Measurements from ENCODE around the gene ARPC5L.

Gene ARPC5L

DNA sequence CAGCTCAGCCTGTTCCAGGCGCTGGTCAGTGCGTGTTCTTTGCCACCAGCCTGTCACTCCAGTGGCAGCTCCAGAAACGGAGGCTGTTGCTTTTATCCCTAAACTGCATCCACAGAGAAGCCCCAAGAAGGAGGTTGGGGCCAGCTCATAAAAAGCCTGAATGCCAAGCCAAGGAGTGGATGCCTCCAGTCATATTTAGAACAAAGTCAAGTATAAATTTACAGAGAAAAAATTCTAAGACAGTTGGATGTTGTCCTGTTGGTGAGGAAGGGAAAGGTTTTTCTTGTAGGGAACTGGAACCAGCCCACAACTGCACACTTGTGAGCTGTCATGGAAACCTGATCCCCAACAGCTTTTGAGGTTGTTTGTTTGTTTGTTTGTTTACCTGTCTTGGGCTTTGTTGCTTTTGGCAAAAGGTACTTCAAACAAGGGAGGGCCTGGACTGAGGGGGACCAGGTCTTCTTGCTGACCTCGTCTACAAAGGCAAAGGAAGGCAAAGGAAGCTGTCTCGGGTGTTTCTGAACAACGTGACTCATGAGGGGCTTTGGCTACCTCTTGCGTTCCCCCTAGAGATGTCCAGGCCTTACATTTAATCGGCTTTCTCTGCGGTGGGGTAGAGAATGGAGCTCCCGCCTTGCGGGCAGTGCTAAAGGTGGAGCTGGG lies 48.3 kb upstream of the ARPC5L start:
- H2BK120ac ChIP-seq (ENCODE audit: low read depth, low read length): no peak overlapping the region
- H2BK15ac ChIP-seq (ENCODE audit: low read depth, poor library complexity, severe bottlenecking): no peak overlapping the region
- H4K8ac ChIP-seq (ENCODE audit: low read length): peak overlapping the region; percentile 27
- no peak overlapping the region for H2AFZ ChIP-seq (ENCODE audit: low read depth, low read length)
- H3K36me3 ChIP-seq (ENCODE audit: control insufficient read depth in 1 of 2, insufficient read depth in 2 of 2, low read depth in 1 of 2, low read length in 2 of 2): peaks cover 11 to 16% of the 10 kb centered on the region in 2 experiments
- H3K14ac ChIP-seq (ENCODE audit: low read length in 2 of 2): no peak overlapping the region
- no peak overlapping the region for H4K91ac ChIP-seq (ENCODE audit: low read length)
- H3K79me1 ChIP-seq (replicated peaks; ENCODE audit: low read length, poor library complexity, severe bottlenecking): no peaks in the 10 kb centered on the region
- H3K9ac ChIP-seq (ENCODE audit: low read length): peak overlapping the region; percentile 83
- H3K9me3 ChIP-seq (ENCODE audit: control insufficient read depth, low read length): no peaks in the 10 kb centered on the region
- H2BK5ac ChIP-seq (ENCODE audit: low read depth, low read length, poor library complexity, severe bottlenecking): peak overlapping the region; percentile 68
- DNase-seq: no peak
- H3K4ac ChIP-seq (ENCODE audit: low read depth in 1 of 2, low read length in 2 of 2): peak overlapping the region; percentile 9 to 49
- H3K18ac ChIP-seq (ENCODE audit: low read depth in 1 of 2, low read length in 2 of 2): peak overlapping the region in 1 of 2 experiments; percentile 59
- H3K4me3 ChIP-seq (ENCODE audit: insufficient read depth in 1 of 2, low read depth in 1 of 2, low read length in 2 of 2): no peak overlapping the region
- H3K27me3 ChIP-seq (ENCODE audit: control insufficient read depth in 1 of 2, insufficient read depth in 1 of 2, low read length in 2 of 2): no peaks in the 10 kb centered on the region
- peak overlapping the region; percentile 81 for H2AK5ac ChIP-seq (ENCODE audit: low read length, severe bottlenecking)
- peaks cover 38% of the 10 kb centered on the region for H3K4me1 ChIP-seq (ENCODE audit: control insufficient read depth, insufficient read depth, low read depth, low read length)
- peak overlapping the region; percentile 91 for H3K27ac ChIP-seq (ENCODE audit: low read length, poor library complexity, severe bottlenecking)
- H3K4me2 ChIP-seq (ENCODE audit: low read length, poor library complexity, severe bottlenecking): no peak overlapping the region
- H2BK12ac ChIP-seq (ENCODE audit: low read length in 2 of 2): no peak overlapping the region
- H3K23ac ChIP-seq (ENCODE audit: low read length in 2 of 2): no peak overlapping the region
- 71% methylated on average over 11 of the region's 11 CpGs for WGBS

DNA sequence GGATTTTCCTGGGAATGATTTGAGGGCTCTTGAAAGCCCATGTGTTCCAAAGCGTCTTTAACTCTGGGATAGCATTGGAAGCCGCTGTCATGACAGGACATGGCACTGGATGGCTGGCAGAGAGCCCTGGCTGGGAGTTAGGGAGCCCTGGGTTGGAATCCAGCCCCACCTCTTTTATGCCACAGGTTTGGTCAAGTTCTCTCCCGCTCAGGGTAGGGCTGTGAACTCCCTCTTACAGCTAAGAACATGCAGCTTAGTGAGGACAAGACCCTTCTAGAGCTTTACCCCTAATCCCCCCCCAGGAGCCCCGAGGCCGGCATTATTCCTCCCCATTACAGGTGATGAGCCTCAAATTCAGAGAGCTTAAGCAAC lies 47.8 kb upstream of the ARPC5L start:
- Histone ChIP-seq H2BK5ac (ENCODE audit: low read depth, low read length, poor library complexity, severe bottlenecking) (no peak overlapping the region), H3K27me3 (ENCODE audit: control insufficient read depth in 1 of 2, insufficient read depth in 1 of 2, low read length in 2 of 2) (no peaks in the 10 kb centered on the region), H2AFZ (ENCODE audit: low read depth, low read length) (no peak overlapping the region), H3K79me1 (replicated peaks; ENCODE audit: low read length, poor library complexity, severe bottlenecking) (no peaks in the 10 kb centered on the region), H3K4me1 (ENCODE audit: control insufficient read depth, insufficient read depth, low read depth, low read length) (peaks cover 43% of the 10 kb centered on the region), H3K14ac (ENCODE audit: low read length in 2 of 2) (no peak overlapping the region), H2BK12ac (ENCODE audit: low read length in 2 of 2) (no peak overlapping the region), H2BK120ac (ENCODE audit: low read depth, low read length) (no peak overlapping the region), H3K9ac (ENCODE audit: low read length) (no peak overlapping the region), H4K8ac (ENCODE audit: low read length) (no peak overlapping the region), H3K27ac (ENCODE audit: low read length, poor library complexity, severe bottlenecking) (peak overlapping the region; percentile 91), H2BK15ac (ENCODE audit: low read depth, poor library complexity, severe bottlenecking) (no peak overlapping the region), H3K9me3 (ENCODE audit: control insufficient read depth, low read length) (no peaks in the 10 kb centered on the region), H3K4me3 (ENCODE audit: insufficient read depth in 1 of 2, low read depth in 1 of 2, low read length in 2 of 2) (no peak overlapping the region), H2AK5ac (ENCODE audit: low read length, severe bottlenecking) (peak overlapping the region; percentile 71), H3K4me2 (ENCODE audit: low read length, poor library complexity, severe bottlenecking) (no peak overlapping the region), H3K36me3 (ENCODE audit: control insufficient read depth in 1 of 2, insufficient read depth in 2 of 2, low read depth in 1 of 2, low read length in 2 of 2) (peaks cover 11 to 15% of the 10 kb centered on the region in 2 experiments), H4K91ac (ENCODE audit: low read length) (no peak overlapping the region), H3K23ac (ENCODE audit: low read length in 2 of 2) (no peak overlapping the region), H3K4ac (ENCODE audit: low read depth in 1 of 2, low read length in 2 of 2) (no peak overlapping the region), H3K18ac (ENCODE audit: low read depth in 1 of 2, low read length in 2 of 2) (no peak overlapping the region)
- 91% methylated on average over 5 of the region's 5 CpGs for WGBS
- no peak for DNase-seq

DNA sequence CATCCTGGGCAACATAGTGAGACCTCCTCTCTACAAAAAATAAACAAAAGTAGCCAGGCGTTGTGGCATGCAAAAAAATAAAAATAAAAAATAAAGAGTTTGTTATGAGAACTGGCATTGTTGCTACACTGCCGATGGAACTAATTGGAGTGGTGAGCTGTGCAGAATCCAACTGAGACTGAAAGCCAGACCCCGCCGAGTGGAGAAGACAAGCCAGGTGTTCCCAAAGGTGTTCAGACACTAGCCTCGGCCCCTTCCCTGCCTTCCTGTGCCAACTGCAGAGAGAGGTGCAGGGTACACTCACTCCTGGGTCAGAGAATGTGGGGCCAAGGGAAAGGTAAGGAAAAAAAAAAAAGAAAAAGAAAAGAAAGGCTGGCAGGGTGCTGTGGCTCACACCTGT lies 46.3 kb upstream of the ARPC5L start:
- WGBS: 97% methylated on average over 5 of the region's 5 CpGs
- Histone ChIP-seq H3K79me1 (replicated peaks; ENCODE audit: low read length, poor library complexity, severe bottlenecking) (no peaks in the 10 kb centered on the region), H3K9ac (ENCODE audit: low read length) (no peak overlapping the region), H2BK120ac (ENCODE audit: low read depth, low read length) (no peak overlapping the region), H3K23ac (ENCODE audit: low read length in 2 of 2) (no peak overlapping the region), H2AFZ (ENCODE audit: low read depth, low read length) (no peak overlapping the region), H3K18ac (ENCODE audit: low read depth in 1 of 2, low read length in 2 of 2) (no peak overlapping the region), H2BK12ac (ENCODE audit: low read length in 2 of 2) (no peak overlapping the region), H4K91ac (ENCODE audit: low read length) (no peak overlapping the region), H2BK5ac (ENCODE audit: low read depth, low read length, poor library complexity, severe bottlenecking) (no peak overlapping the region), H3K27ac (ENCODE audit: low read length, poor library complexity, severe bottlenecking) (no peak overlapping the region), H3K4me1 (ENCODE audit: control insufficient read depth, insufficient read depth, low read depth, low read length) (peaks cover 33% of the 10 kb centered on the region), H3K4me3 (ENCODE audit: insufficient read depth in 1 of 2, low read depth in 1 of 2, low read length in 2 of 2) (no peak overlapping the region), H3K14ac (ENCODE audit: low read length in 2 of 2) (no peak overlapping the region), H3K9me3 (ENCODE audit: control insufficient read depth, low read length) (no peaks in the 10 kb centered on the region), H2BK15ac (ENCODE audit: low read depth, poor library complexity, severe bottlenecking) (no peak overlapping the region), H4K8ac (ENCODE audit: low read length) (no peak overlapping the region), H3K27me3 (ENCODE audit: control insufficient read depth in 1 of 2, insufficient read depth in 1 of 2, low read length in 2 of 2) (no peaks in the 10 kb centered on the region), H3K4me2 (ENCODE audit: low read length, poor library complexity, severe bottlenecking) (no peak overlapping the region), H2AK5ac (ENCODE audit: low read length, severe bottlenecking) (peak overlapping the region; percentile 94), H3K4ac (ENCODE audit: low read depth in 1 of 2, low read length in 2 of 2) (no peak overlapping the region), H3K36me3 (ENCODE audit: control insufficient read depth in 1 of 2, insufficient read depth in 2 of 2, low read depth in 1 of 2, low read length in 2 of 2) (peaks cover 0 to under 1% of the 10 kb centered on the region in 2 experiments)
- no peak for DNase-seq

DNA sequence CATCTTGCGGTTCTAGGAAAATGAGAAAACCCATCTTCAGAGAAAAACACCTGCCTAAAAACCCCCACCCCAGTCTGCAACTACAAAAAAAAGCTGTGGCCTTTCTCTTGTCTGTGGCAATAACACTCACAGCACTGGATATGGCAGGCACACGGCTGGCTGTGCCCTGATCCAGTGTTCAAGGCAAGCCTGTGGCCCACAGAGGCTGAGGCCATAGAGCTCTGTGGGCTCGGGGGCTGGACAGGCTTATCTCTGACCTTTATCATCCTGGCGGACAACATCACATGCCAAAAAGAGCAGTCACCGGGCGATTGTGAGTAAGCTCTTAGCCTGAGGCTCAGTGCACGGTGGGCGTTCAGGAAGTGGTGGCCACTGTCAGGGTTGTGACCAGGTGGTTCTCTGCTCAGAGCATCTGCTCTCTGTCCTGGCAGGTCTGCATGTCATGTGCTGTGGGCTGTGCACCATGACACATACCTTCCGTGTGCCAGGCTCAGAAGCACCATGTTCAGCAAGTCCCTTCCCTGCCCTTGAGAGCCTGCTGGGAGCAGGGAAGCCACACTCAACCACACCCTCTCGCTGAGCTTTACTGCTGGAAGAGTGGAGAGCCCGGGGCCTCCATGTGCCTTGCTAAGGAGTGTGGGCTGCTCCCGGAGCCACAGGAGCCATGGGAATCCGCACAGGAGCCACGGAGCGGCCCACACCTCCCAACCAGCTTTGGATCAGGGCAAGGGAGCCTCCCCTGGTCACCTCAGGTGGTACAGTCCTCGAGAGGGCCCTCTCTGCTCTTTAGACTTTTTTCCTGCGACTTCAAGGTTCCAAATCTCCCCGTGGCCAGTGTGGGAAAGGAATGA lies 43.3 kb upstream of the ARPC5L start:
- Histone ChIP-seq H2AK5ac (ENCODE audit: low read length, severe bottlenecking) (no peak overlapping the region), H3K18ac (ENCODE audit: low read depth in 1 of 2, low read length in 2 of 2) (peak overlapping the region in 1 of 2 experiments; percentile 65), H3K36me3 (ENCODE audit: control insufficient read depth in 1 of 2, insufficient read depth in 2 of 2, low read depth in 1 of 2, low read length in 2 of 2) (no peaks in the 10 kb centered on the region), H3K9ac (ENCODE audit: low read length) (no peak overlapping the region), H3K4me3 (ENCODE audit: insufficient read depth in 1 of 2, low read depth in 1 of 2, low read length in 2 of 2) (no peak overlapping the region), H3K4me1 (ENCODE audit: control insufficient read depth, insufficient read depth, low read depth, low read length) (peaks cover 14% of the 10 kb centered on the region), H3K27me3 (ENCODE audit: control insufficient read depth in 1 of 2, insufficient read depth in 1 of 2, low read length in 2 of 2) (no peaks in the 10 kb centered on the region), H4K91ac (ENCODE audit: low read length) (no peak overlapping the region), H3K9me3 (ENCODE audit: control insufficient read depth, low read length) (no peaks in the 10 kb centered on the region), H3K23ac (ENCODE audit: low read length in 2 of 2) (no peak overlapping the region), H4K8ac (ENCODE audit: low read length) (peak overlapping the region; percentile 5), H3K79me1 (replicated peaks; ENCODE audit: low read length, poor library complexity, severe bottlenecking) (no peaks in the 10 kb centered on the region), H3K27ac (ENCODE audit: low read length, poor library complexity, severe bottlenecking) (no peak overlapping the region), H2BK5ac (ENCODE audit: low read depth, low read length, poor library complexity, severe bottlenecking) (no peak overlapping the region), H2BK15ac (ENCODE audit: low read depth, poor library complexity, severe bottlenecking) (no peak overlapping the region), H3K14ac (ENCODE audit: low read length in 2 of 2) (peak overlapping the region in 1 of 2 experiments; percentile 38), H2BK120ac (ENCODE audit: low read depth, low read length) (no peak overlapping the region), H3K4me2 (ENCODE audit: low read length, poor library complexity, severe bottlenecking) (no peak overlapping the region), H2AFZ (ENCODE audit: low read depth, low read length) (no peak overlapping the region), H3K4ac (ENCODE audit: low read depth in 1 of 2, low read length in 2 of 2) (peak overlapping the region in 1 of 2 experiments; percentile 20), H2BK12ac (ENCODE audit: low read length in 2 of 2) (no peak overlapping the region)
- peak; percentile 41 for DNase-seq
- 71% methylated on average over 18 of the region's 18 CpGs for WGBS

Measured in mesenchymal stem cell (in vitro differentiated cells and primary cell).